Uterus (tissue), 4 donors: ENCODE results near the gene L3MBTL1. TPM values are rescaled to one million over a fixed set of nuclear protein-coding genes. Genes with fewer than 3 reads are reported as not detected.
"Not testable (repeated sequence)": the region's sequence is repeated elsewhere in the genome, so short reads cannot be mapped to it uniquely, and the experiment has no call there.

Source experiments
- DNase-seq, 2 donors: peaks; one replicate each; pipeline ENCODE4 v3.0.0-alpha.2; 2019 to 2020
- H3K27ac ChIP-seq, 2 donors: fragments of 200-600 bp; sonication (generic); 1 replicate in 1 of 2; 2 replicates in 1 of 2; pipeline ENCODE4 v1.5.1; 2016 to 2018
- H3K27me3 ChIP-seq, 2 donors: fragments of 200-600 bp; sonication (generic); one replicate each; pipeline ENCODE4 v1.5.1; 2018 to 2019; ENCODE audit warnings: control low read depth in 1 of 2
- H3K36me3 ChIP-seq, 2 donors: fragments of 200-600 bp; sonication (generic); one replicate each; pipeline ENCODE4 v1.5.1; 2019; ENCODE audit warnings: control low read depth in 1 of 2
- H3K4me1 ChIP-seq, 2 donors: fragments of 200-600 bp; sonication (generic); one replicate each; pipeline ENCODE4 v1.5.1; 2018 to 2019; ENCODE audit warnings: control low read depth in 1 of 2
- H3K4me3 ChIP-seq, 2 donors: fragments of 200-600 bp; sonication (generic); 1 replicate in 1 of 2; 2 replicates in 1 of 2; pipeline ENCODE4 v1.5.1; 2018 to 2019; ENCODE audit warnings: mild to moderate bottlenecking in 1 of 2
- H3K9me3 ChIP-seq, 2 donors: fragments of 200-600 bp; sonication (generic); one replicate each; pipeline ENCODE4 v1.5.1; 2019; ENCODE audit warnings: control low read depth in 1 of 2
- POLR2A ChIP-seq, 2 donors: fragments of 450-650 bp; IDR thresholded peaks; one replicate each; pipeline ENCODE4 v1.6.1; 2016; ENCODE audit warnings: antibody characterized with exemption in 2 of 2, mild to moderate bottlenecking in 1 of 2, moderate library complexity in 1 of 2
- intact Hi-C: fragments of 100-400 bp; cut with DNase I; formaldehyde crosslinking; loops from one replicate; pipeline ENCODE4 v1.15.1; 2023; ENCODE audit warnings: low total_unique reads
- total RNA-seq, 4 donors: library from RNA; depleted of rRNA in 3 of 4; stranded (reverse); fragments of >200 nt in 3 of 4; gene quantifications; one replicate each; pipeline versions ENCODE4 v1.1.0 to v1.2.4, GENCODE V29; 2014 to 2023
- TF ChIP-seq, protein P1 (sequence below), 4 experiments: fragments of 200-600 bp in 2 of 4; fragments of 450-650 bp in 2 of 4; sonication (generic) in 2 of 4; IDR thresholded peaks; one replicate each; pipeline ENCODE4 v1.5.1; 2016 to 2019; ENCODE audit warnings: antibody characterized with exemption in 4 of 4, mild to moderate bottlenecking in 2 of 4, moderate library complexity in 1 of 4
- donor health status: DM: yes; HTN: yes; CAD: no.

L3MBTL1 gene
- total RNA-seq, 4 donors from 2014 or later = 19.0 to 30.0 (median 27.6) TPM

DNA sequence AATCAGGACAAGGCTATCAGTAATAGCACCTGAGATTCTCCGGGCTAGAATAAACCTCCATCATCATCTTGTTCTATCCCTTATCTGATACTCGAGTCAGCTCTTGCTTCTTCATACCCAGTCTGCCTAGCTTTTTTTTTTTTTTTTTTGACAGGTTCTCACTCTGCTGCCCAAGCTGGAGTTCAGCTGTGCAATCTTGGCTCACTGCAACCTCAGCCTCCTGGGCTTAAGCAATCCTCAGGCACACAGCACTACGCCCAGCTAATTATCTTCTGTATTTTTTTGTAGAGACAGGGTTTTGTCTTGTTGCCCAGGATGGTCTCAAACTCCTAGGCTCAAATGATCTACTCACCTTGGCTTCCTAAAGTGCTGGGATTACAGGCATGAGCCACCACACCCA is 30.3 kb upstream of the L3MBTL1 start:
- no peaks in the 10 kb centered on the region for H3K36me3 ChIP-seq
- H3K4me1 ChIP-seq = no peaks in the 10 kb centered on the region
- no peaks in the 10 kb centered on the region for H3K9me3 ChIP-seq
- no peak overlapping the region for H3K4me3 ChIP-seq
- no peaks in the 10 kb centered on the region for H3K27me3 ChIP-seq
- DNase-seq = no peak
- H3K27ac ChIP-seq = no peak overlapping the region
- no peak for TF ChIP-seq POLR2A (IDR thresholded peaks at IDR 0.05)
- TF ChIP-seq, protein P1, sequence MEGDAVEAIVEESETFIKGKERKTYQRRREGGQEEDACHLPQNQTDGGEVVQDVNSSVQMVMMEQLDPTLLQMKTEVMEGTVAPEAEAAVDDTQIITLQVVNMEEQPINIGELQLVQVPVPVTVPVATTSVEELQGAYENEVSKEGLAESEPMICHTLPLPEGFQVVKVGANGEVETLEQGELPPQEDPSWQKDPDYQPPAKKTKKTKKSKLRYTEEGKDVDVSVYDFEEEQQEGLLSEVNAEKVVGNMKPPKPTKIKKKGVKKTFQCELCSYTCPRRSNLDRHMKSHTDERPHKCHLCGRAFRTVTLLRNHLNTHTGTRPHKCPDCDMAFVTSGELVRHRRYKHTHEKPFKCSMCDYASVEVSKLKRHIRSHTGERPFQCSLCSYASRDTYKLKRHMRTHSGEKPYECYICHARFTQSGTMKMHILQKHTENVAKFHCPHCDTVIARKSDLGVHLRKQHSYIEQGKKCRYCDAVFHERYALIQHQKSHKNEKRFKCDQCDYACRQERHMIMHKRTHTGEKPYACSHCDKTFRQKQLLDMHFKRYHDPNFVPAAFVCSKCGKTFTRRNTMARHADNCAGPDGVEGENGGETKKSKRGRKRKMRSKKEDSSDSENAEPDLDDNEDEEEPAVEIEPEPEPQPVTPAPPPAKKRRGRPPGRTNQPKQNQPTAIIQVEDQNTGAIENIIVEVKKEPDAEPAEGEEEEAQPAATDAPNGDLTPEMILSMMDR (IDR thresholded peaks at IDR 0.05) = no peak
- intact Hi-C loops = no loop called here

DNA sequence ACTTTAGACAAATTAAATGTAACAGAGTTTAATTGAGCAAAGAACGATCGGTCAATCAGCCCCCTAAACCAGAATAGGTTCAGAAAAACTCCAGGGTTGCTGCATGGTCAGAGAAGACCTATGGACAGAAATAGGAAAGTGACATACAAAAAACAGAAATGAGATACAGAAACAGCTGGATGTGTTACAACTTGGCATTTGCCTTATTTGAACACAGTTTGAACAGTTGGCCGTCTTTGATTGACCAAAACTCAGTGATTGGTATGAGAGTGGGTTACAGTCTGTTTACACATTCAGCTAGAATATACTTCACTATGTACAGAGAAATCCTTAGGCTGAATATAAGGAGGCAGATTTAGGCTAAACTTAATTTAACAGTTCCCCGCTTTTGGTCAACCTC is 29.9 kb upstream of the L3MBTL1 start:
- no peak for DNase-seq
- no peaks in the 10 kb centered on the region for H3K4me1 ChIP-seq
- H3K9me3 ChIP-seq = no peaks in the 10 kb centered on the region
- H3K4me3 ChIP-seq = no peak overlapping the region
- no peaks in the 10 kb centered on the region for H3K27me3 ChIP-seq
- no peak overlapping the region for H3K27ac ChIP-seq
- no peaks in the 10 kb centered on the region for H3K36me3 ChIP-seq
- intact Hi-C loops = no loop called here
- TF ChIP-seq, protein P1 (IDR thresholded peaks at IDR 0.05) = no peak
- TF ChIP-seq POLR2A (IDR thresholded peaks at IDR 0.05) = no peak

DNA sequence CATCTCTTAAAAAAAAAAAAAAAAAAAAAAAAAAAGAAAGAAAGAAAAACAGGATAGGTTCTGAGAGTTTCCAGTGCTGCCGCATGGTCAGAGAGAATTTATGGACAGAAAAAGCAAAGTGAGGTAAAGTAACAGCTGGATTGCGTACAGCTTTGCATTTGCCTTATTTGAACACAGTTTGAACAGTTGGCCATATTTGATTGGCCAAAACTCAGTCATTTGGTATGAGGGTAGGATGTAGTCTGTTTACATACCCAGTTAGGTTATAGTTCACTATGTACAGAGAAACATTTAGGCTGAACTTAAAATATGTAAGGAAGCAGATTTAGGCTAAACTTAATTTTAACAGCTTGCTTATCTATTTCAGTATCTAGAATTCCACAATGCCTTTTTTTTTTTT is 17.5 kb upstream of the L3MBTL1 start:
- no peaks in the 10 kb centered on the region for H3K27me3 ChIP-seq
- H3K36me3 ChIP-seq = no peaks in the 10 kb centered on the region
- H3K27ac ChIP-seq = no peak overlapping the region
- peaks cover 0 to 3% of the 10 kb centered on the region in 2 donors for H3K9me3 ChIP-seq
- intact Hi-C loops = no loop called here
- H3K4me1 ChIP-seq = no peaks in the 10 kb centered on the region
- no peak for DNase-seq
- H3K4me3 ChIP-seq = no peak overlapping the region
- TF ChIP-seq, protein P1 (IDR thresholded peaks at IDR 0.05) = no peak
- TF ChIP-seq POLR2A (IDR thresholded peaks at IDR 0.05) = no peak

DNA sequence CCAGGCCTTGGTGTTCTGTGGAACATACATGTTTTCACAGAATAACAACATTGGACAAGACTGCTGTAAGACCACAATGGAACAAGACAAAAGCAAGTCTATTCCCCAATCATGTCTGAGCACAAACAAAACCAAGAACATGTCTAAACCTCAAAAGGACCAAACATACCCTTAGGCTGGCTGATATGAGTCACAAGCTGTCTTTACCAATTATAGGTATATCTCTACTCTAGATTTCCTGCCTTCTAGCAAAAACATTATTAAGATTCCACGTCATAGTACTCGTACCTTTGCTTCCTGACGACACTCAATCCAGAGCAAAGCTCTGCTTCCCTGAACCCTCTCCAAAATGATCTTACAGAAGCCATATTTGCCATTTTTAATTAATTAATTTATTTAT is 15.4 kb upstream of the L3MBTL1 start:
- no peaks in the 10 kb centered on the region for H3K27me3 ChIP-seq
- H3K4me1 ChIP-seq = no peaks in the 10 kb centered on the region
- no peaks in the 10 kb centered on the region for H3K9me3 ChIP-seq
- H3K4me3 ChIP-seq = no peak overlapping the region
- no peaks in the 10 kb centered on the region for H3K36me3 ChIP-seq
- H3K27ac ChIP-seq = no peak overlapping the region
- intact Hi-C loops = no loop called here
- TF ChIP-seq POLR2A (IDR thresholded peaks at IDR 0.05) = no peak
- TF ChIP-seq, protein P1 (IDR thresholded peaks at IDR 0.05) = no peak
- no peak for DNase-seq

DNA sequence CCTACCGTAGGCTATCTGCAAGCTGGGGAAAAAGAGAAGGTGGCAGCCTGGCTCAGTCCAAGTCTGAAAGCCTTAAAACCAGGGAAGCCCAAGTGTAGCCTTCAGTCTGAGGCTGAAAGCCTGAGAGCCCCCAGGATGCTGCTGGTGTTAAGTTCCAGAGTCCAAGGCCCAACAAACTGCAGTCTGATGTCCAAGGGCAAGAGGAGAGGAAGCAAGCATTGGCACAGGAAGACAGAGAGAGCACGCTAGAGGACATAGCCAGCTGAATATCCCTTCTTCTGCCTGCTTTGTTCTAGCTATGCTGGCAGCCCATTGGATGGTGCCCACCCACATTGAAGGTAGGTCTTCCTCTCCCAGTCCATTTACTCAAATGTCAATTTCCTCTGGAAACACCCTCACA is 12.1 kb upstream of the L3MBTL1 start:
- intact Hi-C loops = no loop called here
- DNase-seq = no peak
- no peaks in the 10 kb centered on the region for H3K4me1 ChIP-seq
- H3K9me3 ChIP-seq = no peaks in the 10 kb centered on the region
- H3K27ac ChIP-seq = no peak overlapping the region
- no peaks in the 10 kb centered on the region for H3K27me3 ChIP-seq
- no peak overlapping the region for H3K4me3 ChIP-seq
- no peaks in the 10 kb centered on the region for H3K36me3 ChIP-seq
- TF ChIP-seq, protein P1 (IDR thresholded peaks at IDR 0.05) = no peak
- no peak for TF ChIP-seq POLR2A (IDR thresholded peaks at IDR 0.05)

DNA sequence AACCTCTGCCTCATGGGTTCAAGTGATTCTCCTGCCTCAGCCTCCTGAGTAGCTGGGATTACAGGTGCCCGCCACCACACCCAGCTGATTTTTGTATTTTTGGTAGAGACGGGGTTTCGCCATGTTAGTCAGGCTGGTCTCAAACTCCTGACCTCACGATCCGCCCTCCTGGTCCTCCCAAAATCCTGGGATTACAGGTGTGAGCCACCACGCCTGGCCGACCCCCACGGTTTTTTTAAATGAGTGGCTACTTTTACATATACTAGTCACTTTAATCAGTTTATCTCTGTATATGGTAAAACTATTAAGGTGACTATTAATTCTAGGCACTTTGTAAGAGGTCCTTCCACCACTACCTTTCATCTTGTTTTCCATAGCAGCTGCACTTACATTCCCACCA is 5.5 kb upstream of the L3MBTL1 start:
- H3K9me3 ChIP-seq, H3K4me3 ChIP-seq, intact Hi-C loops, DNase-seq, H3K4me1 ChIP-seq, H3K27me3 ChIP-seq, H3K27ac ChIP-seq, H3K36me3 ChIP-seq: not testable (repeated sequence)
